22Rv1 (cell line): ENCODE measurements around the gene POC1A.

Experiments
- CTCF ChIP-seq: fragments of 450-650 bp; IDR thresholded peaks from 2 replicates; pipeline ENCODE4 v1.5.1; 2017; ENCODE audit warnings: mild to moderate bottlenecking
- ZFX ChIP-seq: fragments of 450-650 bp; IDR thresholded peaks from 2 replicates; pipeline ENCODE4 v1.6.1; 2017; ENCODE audit warnings: antibody characterized with exemption, borderline replicate concordance

GRCh38 chr3:52123106-52123725 lies 31.0 kb downstream of the POC1A start:
- TF ChIP-seq CTCF (peak; percentile 97), ZFX (no peak)
